SW480 (cell line): Measurements from ENCODE around the gene NEGR1.
A peak's percentile ranks its signal among the peaks of the same experiment; 100 is the strongest.

ENCODE experiments used
- DNase-seq: peaks from one replicate; pipeline ENCODE4 v3.0.0-alpha.2; 2016; ENCODE audit warnings: low spot score

The NEGR1 gene

GRCh38 chr1:72117621-72118020 is 164.7 kb downstream of the NEGR1 start:
- no peak for DNase-seq

GRCh38 chr1:72115290-72115689 is 167.0 kb downstream of the NEGR1 start:
- DNase-seq: no peak

GRCh38 chr1:72111662-72112061 is 170.7 kb downstream of the NEGR1 start:
- DNase-seq: no peak

- no peak for DNase-seq
Measured at GRCh38 chr1:72109916-72110315, 172.4 kb downstream of the NEGR1 start.

GRCh38 chr1:72105201-72105600 is 177.1 kb downstream of the NEGR1 start:
- no peak for DNase-seq

GRCh38 chr1:72101840-72102632 is 180.3 kb downstream of the NEGR1 start:
- DNase-seq: no peak

GRCh38 chr1:72100771-72101170 is 181.6 kb downstream of the NEGR1 start:
- no peak for DNase-seq

GRCh38 chr1:72097851-72098570 is 184.3 kb downstream of the NEGR1 start:
- DNase-seq: no peak

- no peak for DNase-seq
Measured at GRCh38 chr1:72094209-72094608, 188.1 kb downstream of the NEGR1 start.

- DNase-seq: no peak
Measured at GRCh38 chr1:72086394-72086793, 195.9 kb downstream of the NEGR1 start.

- DNase-seq: no peak
Measured at GRCh38 chr1:72075425-72075824, 206.9 kb downstream of the NEGR1 start.

GRCh38 chr1:72066431-72066830 is 215.9 kb downstream of the NEGR1 start:
- DNase-seq: no peak

GRCh38 chr1:72064196-72065075 is 217.9 kb downstream of the NEGR1 start:
- DNase-seq: no peak

GRCh38 chr1:72063364-72064044 is 218.8 kb downstream of the NEGR1 start:
- no peak for DNase-seq

GRCh38 chr1:72062584-72062983 is 219.8 kb downstream of the NEGR1 start:
- no peak for DNase-seq

GRCh38 chr1:72060466-72061245 is 221.7 kb downstream of the NEGR1 start:
- no peak for DNase-seq

GRCh38 chr1:72056516-72056915 is 225.8 kb downstream of the NEGR1 start:
- no peak for DNase-seq

- DNase-seq: no peak
Measured at GRCh38 chr1:72051538-72051937, 230.8 kb downstream of the NEGR1 start.

GRCh38 chr1:72050551-72050950 is 231.8 kb downstream of the NEGR1 start:
- no peak for DNase-seq

- DNase-seq: peak; percentile 22
Measured at GRCh38 chr1:72037745-72038343, 244.5 kb downstream of the NEGR1 start.

GRCh38 chr1:72034827-72035226 is 247.5 kb downstream of the NEGR1 start:
- no peak for DNase-seq
